Measurements from ENCODE around the gene GRK6.
A peak's percentile ranks its signal among the peaks of the same experiment; 100 is the strongest.

DNA sequence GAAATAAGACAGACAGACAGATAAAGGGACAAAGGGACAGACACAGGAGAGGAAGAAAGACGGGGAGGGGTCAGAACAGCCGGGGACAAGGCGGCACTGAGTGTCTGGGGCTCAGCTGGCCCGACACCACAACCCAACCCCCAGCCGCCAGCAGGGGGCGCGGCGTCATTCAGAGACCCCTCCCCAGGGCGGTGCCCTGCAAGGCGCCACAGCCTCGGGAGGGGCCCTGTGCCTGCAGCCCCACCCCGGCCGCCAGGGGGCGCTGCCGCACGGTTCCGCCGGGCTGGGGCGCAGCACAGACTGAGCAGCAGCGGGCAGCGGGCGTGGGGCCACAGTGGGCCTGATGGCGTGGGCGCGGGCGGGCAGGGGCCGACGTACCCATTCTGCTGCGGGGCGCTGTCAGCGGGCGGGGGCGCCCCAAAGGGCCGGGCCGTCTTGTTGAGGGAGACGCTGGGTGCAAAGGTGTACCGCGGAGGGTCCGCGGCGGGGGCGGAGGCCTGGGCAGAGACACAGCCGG, 65.0 kb downstream of the GRK6 start:
- TF ChIP-seq, protein P1, sequence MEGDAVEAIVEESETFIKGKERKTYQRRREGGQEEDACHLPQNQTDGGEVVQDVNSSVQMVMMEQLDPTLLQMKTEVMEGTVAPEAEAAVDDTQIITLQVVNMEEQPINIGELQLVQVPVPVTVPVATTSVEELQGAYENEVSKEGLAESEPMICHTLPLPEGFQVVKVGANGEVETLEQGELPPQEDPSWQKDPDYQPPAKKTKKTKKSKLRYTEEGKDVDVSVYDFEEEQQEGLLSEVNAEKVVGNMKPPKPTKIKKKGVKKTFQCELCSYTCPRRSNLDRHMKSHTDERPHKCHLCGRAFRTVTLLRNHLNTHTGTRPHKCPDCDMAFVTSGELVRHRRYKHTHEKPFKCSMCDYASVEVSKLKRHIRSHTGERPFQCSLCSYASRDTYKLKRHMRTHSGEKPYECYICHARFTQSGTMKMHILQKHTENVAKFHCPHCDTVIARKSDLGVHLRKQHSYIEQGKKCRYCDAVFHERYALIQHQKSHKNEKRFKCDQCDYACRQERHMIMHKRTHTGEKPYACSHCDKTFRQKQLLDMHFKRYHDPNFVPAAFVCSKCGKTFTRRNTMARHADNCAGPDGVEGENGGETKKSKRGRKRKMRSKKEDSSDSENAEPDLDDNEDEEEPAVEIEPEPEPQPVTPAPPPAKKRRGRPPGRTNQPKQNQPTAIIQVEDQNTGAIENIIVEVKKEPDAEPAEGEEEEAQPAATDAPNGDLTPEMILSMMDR (IDR thresholded peaks at IDR 0.05) = peak; percentile 98
- no peak for TF ChIP-seq ZFX (IDR thresholded peaks at IDR 0.05; ENCODE audit: borderline replicate concordance)

All from 22Rv1 (cell line).